IMR-90 (cell line): ENCODE measurements around the gene CDH15. TPM values are rescaled to one million over a fixed set of nuclear protein-coding genes. Genes with fewer than 3 reads are reported as not detected.

Experiments
- ATAC-seq: fragments of 200-7000 bp; cut with Tn5 transposase; 2 replicates; pipeline ENCODE4 v1.9.1; 2020; ENCODE audit warnings: low read depth, mild to moderate bottlenecking, moderate library complexity
- BruUV-seq: library from RNA; stranded (reverse); fragments of 400-500 nt; replicated peaks from 2 replicates; lab custom pipeline; 2021; lab: Mats Ljungman, UMichigan
- CTCF ChIA-PET: fragments of 300-600 bp; formaldehyde crosslinking; extraction: SDS; loops from one replicate; lab custom pipeline; 2021; ENCODE audit warnings: antibody characterized with exemption; lab: Yijun Ruan, JAX
- POLR2A ChIA-PET: fragments of 300-600 bp; sonication (Branson Sonifier 250); formaldehyde crosslinking; loops from one replicate; lab custom pipeline; 2022; ENCODE audit warnings: antibody characterized with exemption; ENCODE audit not compliant: unreplicated experiment; lab: Charles Lee
- DNase-seq: peaks from one replicate; pipeline ENCODE4 v3.0.0; 2013
- H2AFZ ChIP-seq: replicated peaks from 2 replicates; pipeline ENCODE3; 2013; ENCODE audit warnings: low read length, mild to moderate bottlenecking; ENCODE audit not compliant: poor library complexity
- H2AK5ac ChIP-seq: 2 replicates; pipeline ENCODE4 v1.6.1; 2013; ENCODE audit warnings: low read depth, low read length, inconsistent platforms
- H2AK9ac ChIP-seq: replicated peaks from 2 replicates; pipeline ENCODE3; 2013; ENCODE audit warnings: mild to moderate bottlenecking, low read depth, low read length, moderate library complexity; ENCODE audit not compliant: poor library complexity
- H2BK120ac ChIP-seq: 2 replicates; pipeline ENCODE4 v1.6.1; 2013; ENCODE audit warnings: low read depth, low read length, inconsistent platforms
- H2BK15ac ChIP-seq: 3 replicates; pipeline ENCODE4 v1.6.1; 2013; ENCODE audit warnings: low read depth, low read length, inconsistent platforms
- H2BK20ac ChIP-seq: 2 replicates; pipeline ENCODE4 v1.6.1; 2013; ENCODE audit warnings: low read depth, mild to moderate bottlenecking, inconsistent platforms, low read length, moderate library complexity
- H2BK5ac ChIP-seq: 2 replicates; pipeline ENCODE4 v1.6.1; 2013; ENCODE audit warnings: mild to moderate bottlenecking, low read depth, low read length, inconsistent platforms; ENCODE audit not compliant: poor library complexity, severe bottlenecking
- H3K14ac ChIP-seq: replicated peaks from 2 replicates; pipeline ENCODE4 v1.6.1; 2013; ENCODE audit warnings: low read depth, low read length, inconsistent platforms
- H3K18ac ChIP-seq: 2 replicates; pipeline ENCODE4 v1.6.1; 2013; ENCODE audit warnings: low read depth, low read length, control low read depth
- H3K23ac ChIP-seq: 2 replicates; pipeline ENCODE4 v1.6.1; 2013; ENCODE audit warnings: low read depth, low read length, inconsistent platforms
- H3K27ac ChIP-seq: 2 replicates; pipeline ENCODE4 v1.5.1; 2013; ENCODE audit warnings: mild to moderate bottlenecking, control low read depth, low read length; ENCODE audit not compliant: insufficient read depth
- H3K27me3 ChIP-seq: 2 replicates; pipeline ENCODE4 v1.6.1; 2013; ENCODE audit warnings: low read length; ENCODE audit not compliant: control insufficient read depth, insufficient read depth
- H3K36me3 ChIP-seq: 2 replicates; pipeline ENCODE4 v1.6.1; 2013; ENCODE audit warnings: low read length, mixed read lengths; ENCODE audit not compliant: control insufficient read depth, insufficient read depth
- H3K4ac ChIP-seq: 2 replicates; pipeline ENCODE4 v1.6.1; 2013; ENCODE audit warnings: low read depth, low read length, inconsistent platforms
- H3K4me1 ChIP-seq: 2 replicates; pipeline ENCODE4 v1.6.1; 2013; ENCODE audit warnings: low read length, mixed read lengths; ENCODE audit not compliant: control insufficient read depth, insufficient read depth
- H3K4me2 ChIP-seq: 2 replicates; pipeline ENCODE4 v1.6.1; 2013; ENCODE audit warnings: low read depth, mild to moderate bottlenecking, control low read depth, low read length, moderate library complexity
- H3K4me3 ChIP-seq: 2 replicates; pipeline ENCODE4 v1.5.1; 2013; ENCODE audit warnings: low read depth, mild to moderate bottlenecking, control low read depth, low read length, moderate library complexity; ENCODE audit not compliant: insufficient read depth
- H3K56ac ChIP-seq: 2 replicates; pipeline ENCODE4 v1.6.1; 2013; ENCODE audit warnings: low read length, inconsistent platforms; ENCODE audit not compliant: insufficient read depth; ENCODE audit errors: extremely low read depth
- H3K79me1 ChIP-seq, 2 experiments: 2 replicates each; pipeline ENCODE4 v1.6.1; 2013; ENCODE audit warnings: low read length in 2 of 2, inconsistent platforms in 1 of 2, low read depth in 1 of 2
- H3K9ac ChIP-seq: 2 replicates; pipeline ENCODE4 v1.6.1; 2013; ENCODE audit warnings: low read depth, low read length, control low read depth
- H3K9me1 ChIP-seq: 2 replicates; pipeline ENCODE4 v1.6.1; 2013; ENCODE audit warnings: low read length, inconsistent platforms; ENCODE audit not compliant: insufficient read depth
- H3K9me3 ChIP-seq: 2 replicates; pipeline ENCODE4 v1.6.1; 2013; ENCODE audit warnings: low read length; ENCODE audit not compliant: control insufficient read depth, insufficient read depth
- H4K20me1 ChIP-seq: 2 replicates; pipeline ENCODE4 v1.6.1; 2013; ENCODE audit warnings: low read length, inconsistent platforms; ENCODE audit not compliant: insufficient read depth
- H4K5ac ChIP-seq: 2 replicates; pipeline ENCODE4 v1.6.1; 2013; ENCODE audit warnings: mild to moderate bottlenecking, low read depth, low read length, control low read depth
- H4K8ac ChIP-seq, 2 experiments: 2 replicates each; pipeline ENCODE4 v1.6.1; 2013; ENCODE audit warnings: low read depth in 2 of 2, low read length in 2 of 2, control low read depth in 1 of 2, inconsistent platforms in 1 of 2
- H4K91ac ChIP-seq: 2 replicates; pipeline ENCODE4 v1.6.1; 2013; ENCODE audit warnings: low read depth, low read length, inconsistent platforms; ENCODE audit not compliant: insufficient read depth
- BHLHE40 ChIP-seq: fragments of 150-350 bp; IDR thresholded peaks from 2 replicates; pipeline ENCODE4 v1.6.1; 2016; ENCODE audit warnings: mild to moderate bottlenecking, low read depth, low read length
- CEBPB ChIP-seq: IDR thresholded peaks from 2 replicates; pipeline ENCODE4 v1.6.1; 2012; ENCODE audit warnings: low read depth, low read length, improper control_type of control experiment
- CHD1 ChIP-seq: IDR thresholded peaks from 2 replicates; pipeline ENCODE4 v1.6.1; 2012; ENCODE audit warnings: low read depth, low read length, improper control_type of control experiment
- CTCF ChIP-seq: conservative IDR thresholded peaks from 2 replicates; pipeline ENCODE4 v1.5.1; 2012; ENCODE audit warnings: mild to moderate bottlenecking, low read depth, low read length, improper control_type of control experiment
- ELK1 ChIP-seq: fragments of 150-350 bp; IDR thresholded peaks from 2 replicates; pipeline ENCODE4 v1.6.1; 2016; ENCODE audit warnings: low read depth, mild to moderate bottlenecking, low read length, moderate library complexity, borderline replicate concordance
- FOS ChIP-seq: fragments of 150-350 bp; IDR thresholded peaks from 2 replicates; pipeline ENCODE4 v1.6.1; 2016; ENCODE audit warnings: low read depth, low read length
- MAFK ChIP-seq: IDR thresholded peaks from 2 replicates; pipeline ENCODE4 v1.6.1; 2012; ENCODE audit warnings: low read depth, low read length, improper control_type of control experiment
- MAZ ChIP-seq: IDR thresholded peaks from 2 replicates; pipeline ENCODE4 v1.6.1; 2012; ENCODE audit warnings: low read depth, mild to moderate bottlenecking, low read length, improper control_type of control experiment, moderate library complexity, borderline replicate concordance
- MXI1 ChIP-seq: IDR thresholded peaks from 2 replicates; pipeline ENCODE4 v1.6.1; 2012; ENCODE audit warnings: low read depth, mild to moderate bottlenecking, low read length, moderate library complexity, borderline replicate concordance
- NFE2L2 ChIP-seq: fragments of 150-350 bp; IDR thresholded peaks from 2 replicates; pipeline ENCODE4 v1.6.1; 2016; ENCODE audit warnings: low read depth, mild to moderate bottlenecking, low read length
- POLR2A ChIP-seq: IDR thresholded peaks from 2 replicates; pipeline ENCODE4 v1.6.1; 2012; ENCODE audit warnings: mild to moderate bottlenecking, low read depth, low read length
- RAD21 ChIP-seq: IDR thresholded peaks from 2 replicates; pipeline ENCODE4 v1.6.1; 2012; ENCODE audit warnings: low read length, improper control_type of control experiment
- RCOR1 ChIP-seq: IDR thresholded peaks from 2 replicates; pipeline ENCODE4 v1.6.1; 2012; ENCODE audit warnings: mild to moderate bottlenecking, low read length, improper control_type of control experiment; ENCODE audit not compliant: insufficient replicate concordance
- RFX5 ChIP-seq: IDR thresholded peaks from 2 replicates; pipeline ENCODE4 v1.8.0; 2012; ENCODE audit warnings: low read depth, mild to moderate bottlenecking, low read length, moderate library complexity
- SMC3 ChIP-seq: fragments of 150-350 bp; IDR thresholded peaks from 2 replicates; pipeline ENCODE4 v1.6.1; 2016; ENCODE audit warnings: low read depth, mild to moderate bottlenecking, antibody characterized with exemption, low read length, moderate library complexity
- USF2 ChIP-seq: fragments of 150-350 bp; IDR thresholded peaks from 2 replicates; pipeline ENCODE4 v1.6.1; 2017; ENCODE audit warnings: mild to moderate bottlenecking, antibody characterized with exemption, low read length, low read depth
- WGBS, 2 experiments: methylation state at CpG; one replicate each; pipeline versions ENCODE4 v1.1.5 to v1.1.7; 2013; ENCODE audit warnings: missing lambda C conversion rate in 2 of 2; ENCODE audit not compliant: insufficient read length in 1 of 2; ENCODE audit errors: extremely low coverage in 2 of 2; 5-methylcytosine and 5-hydroxymethylcytosine counted together
- dilution Hi-C: fragments of 300-500 bp; cut with HindIII; formaldehyde crosslinking; loops from one replicate; pipeline ENCODE4 v1.14.3; 2018; ENCODE audit warnings: low sequenced_read_pairs; ENCODE audit not compliant: unreplicated experiment
- in situ Hi-C: fragments of 300-500 bp; cut with MboI; formaldehyde crosslinking; loops from 3 replicates; pipeline ENCODE4 v1.14.3; 2019; ENCODE audit warnings: low sequenced_read_pairs, inconsistent platforms, mixed read lengths
- intact Hi-C: fragments of 100-400 bp; cut with micrococcal nuclease; formaldehyde crosslinking; loops from 2 replicates; pipeline ENCODE4 v1.10.0; 2022
- polyA plus RNA-seq, 3 experiments: library from polyadenylated mRNA; depleted of rRNA; stranded (reverse); fragments of >200 nt; gene quantifications; 2 replicates each; pipeline ENCODE4 v1.2.3, GENCODE V29; 2012; ENCODE audit warnings: low replicate concordance in 1 of 3
- total RNA-seq: library from RNA; depleted of rRNA; stranded (reverse); fragments of >200 nt; gene quantifications from 2 replicates; pipeline ENCODE4 v1.2.3, GENCODE V29; 2012

Gene CDH15
- total and polyA plus RNA-seq, 2 of the 4 experiments (the other 2 are of a cell fraction), result 0.18 to 0.62 TPM

- no peak overlapping the region for H3K56ac ChIP-seq
- H2BK120ac ChIP-seq, result no peak overlapping the region
- no peak overlapping the region for H2AFZ ChIP-seq
- no peak overlapping the region for H3K27ac ChIP-seq
- no peak overlapping the region for H3K4me2 ChIP-seq
- 98% methylated on average over 11 of the region's 21 CpGs; no CpG with 5 or more reads in 1 of the 2 experiments for WGBS, 2 experiments
- no peaks in the 10 kb centered on the region for H3K27me3 ChIP-seq
- no peak overlapping the region for H3K9ac ChIP-seq
- ATAC-seq, result no peak
- POLR2A ChIA-PET, result no interaction called here
- H4K8ac ChIP-seq, result no peak overlapping the region
- H4K20me1 ChIP-seq, result peaks cover 3% of the 10 kb centered on the region; the same call in 1 of the 2 replicates
- intact Hi-C loops (no loop called here), dilution Hi-C loops (no loop called here), in situ Hi-C loops (no loop called here)
- no peak overlapping the region for H2BK15ac ChIP-seq
- no peak overlapping the region for H3K4ac ChIP-seq
- H3K4me3 ChIP-seq, result no peak overlapping the region
- no peak overlapping the region for H4K91ac ChIP-seq
- H4K5ac ChIP-seq, result no peak overlapping the region
- no TSS peak for BruUV-seq
- TF ChIP-seq MAZ (no peak), RCOR1 (no peak), RAD21 (no peak), FOS (no peak), ELK1 (no peak), CEBPB (no peak), MXI1 (no peak), BHLHE40 (no peak), MAFK (no peak), RFX5 (no peak), USF2 (no peak), POLR2A (no peak), SMC3 (no peak), NFE2L2 (no peak), CTCF (no peak), CHD1 (no peak)
- peaks cover 3% of the 10 kb centered on the region; the same call in 1 of the 2 replicates for H3K9me1 ChIP-seq
- no peak overlapping the region for H2BK5ac ChIP-seq
- no peak overlapping the region for H3K18ac ChIP-seq
- no peak overlapping the region for H2AK5ac ChIP-seq
- H3K9me3 ChIP-seq, result peaks cover 17% of the 10 kb centered on the region
- H2BK20ac ChIP-seq, result no peak overlapping the region
- H3K14ac ChIP-seq, result no peak overlapping the region
- peaks cover 32 to 38% of the 10 kb centered on the region in 2 experiments for H3K79me1 ChIP-seq
- DNase-seq, result no peak
- no peak overlapping the region for H3K23ac ChIP-seq
- no peak overlapping the region for H2AK9ac ChIP-seq
- no peaks in the 10 kb centered on the region for H3K4me1 ChIP-seq
- H3K36me3 ChIP-seq, result peaks cover 58% of the 10 kb centered on the region
- CTCF ChIA-PET, result no interaction called here
Observed at GRCh38 chr16:89222931-89223330, 51.4 kb downstream of the CDH15 start.
